C4-2B (cell line): Measurements from ENCODE around the gene ZFP42.

Experiments
- H3K27ac ChIP-seq: fragments of 450-650 bp; 2 replicates; pipeline ENCODE4 v1.5.1; 2017
- ZFX ChIP-seq: fragments of 450-650 bp; IDR thresholded peaks from 2 replicates; pipeline ENCODE4 v1.6.1; 2017
- TF ChIP-seq, protein P1 (sequence below): fragments of 450-650 bp; conservative IDR thresholded peaks from 2 replicates; pipeline ENCODE4 v1.5.1; 2017; ENCODE audit warnings: mild to moderate bottlenecking

Gene ZFP42

GRCh38 chr4:188023682-188024081, 28.1 kb downstream of the ZFP42 start:
- no peak overlapping the region for H3K27ac ChIP-seq
- TF ChIP-seq, protein P1, sequence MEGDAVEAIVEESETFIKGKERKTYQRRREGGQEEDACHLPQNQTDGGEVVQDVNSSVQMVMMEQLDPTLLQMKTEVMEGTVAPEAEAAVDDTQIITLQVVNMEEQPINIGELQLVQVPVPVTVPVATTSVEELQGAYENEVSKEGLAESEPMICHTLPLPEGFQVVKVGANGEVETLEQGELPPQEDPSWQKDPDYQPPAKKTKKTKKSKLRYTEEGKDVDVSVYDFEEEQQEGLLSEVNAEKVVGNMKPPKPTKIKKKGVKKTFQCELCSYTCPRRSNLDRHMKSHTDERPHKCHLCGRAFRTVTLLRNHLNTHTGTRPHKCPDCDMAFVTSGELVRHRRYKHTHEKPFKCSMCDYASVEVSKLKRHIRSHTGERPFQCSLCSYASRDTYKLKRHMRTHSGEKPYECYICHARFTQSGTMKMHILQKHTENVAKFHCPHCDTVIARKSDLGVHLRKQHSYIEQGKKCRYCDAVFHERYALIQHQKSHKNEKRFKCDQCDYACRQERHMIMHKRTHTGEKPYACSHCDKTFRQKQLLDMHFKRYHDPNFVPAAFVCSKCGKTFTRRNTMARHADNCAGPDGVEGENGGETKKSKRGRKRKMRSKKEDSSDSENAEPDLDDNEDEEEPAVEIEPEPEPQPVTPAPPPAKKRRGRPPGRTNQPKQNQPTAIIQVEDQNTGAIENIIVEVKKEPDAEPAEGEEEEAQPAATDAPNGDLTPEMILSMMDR = no peak
- no peak for TF ChIP-seq ZFX

GRCh38 chr4:188025476-188025875, 29.9 kb downstream of the ZFP42 start:
- TF ChIP-seq ZFX = no peak
- TF ChIP-seq, protein P1 = no peak
- no peak overlapping the region for H3K27ac ChIP-seq

DNA sequence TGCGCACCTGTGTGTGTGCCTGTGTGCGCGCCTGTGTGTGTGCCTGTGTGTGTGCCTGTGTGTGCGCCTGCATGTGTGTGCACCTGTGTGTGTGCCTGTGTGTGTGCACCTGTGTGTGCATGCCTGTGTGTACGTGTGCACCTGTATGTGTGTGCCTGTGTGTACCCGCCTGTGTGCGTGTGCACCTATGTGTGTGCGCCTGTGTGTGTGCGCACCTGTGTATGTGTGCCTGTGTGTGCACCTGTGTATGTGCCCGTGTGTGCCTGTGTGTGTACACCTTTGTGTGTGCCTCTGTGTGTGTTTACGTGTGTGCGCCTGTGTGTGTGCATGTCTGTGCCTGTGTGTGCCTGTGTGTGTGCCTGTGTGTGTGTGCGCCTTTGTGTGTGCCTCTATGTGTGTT, 33.5 kb downstream of the ZFP42 start:
- TF ChIP-seq, protein P1 = no peak
- TF ChIP-seq ZFX = no peak
- no peak overlapping the region for H3K27ac ChIP-seq

DNA sequence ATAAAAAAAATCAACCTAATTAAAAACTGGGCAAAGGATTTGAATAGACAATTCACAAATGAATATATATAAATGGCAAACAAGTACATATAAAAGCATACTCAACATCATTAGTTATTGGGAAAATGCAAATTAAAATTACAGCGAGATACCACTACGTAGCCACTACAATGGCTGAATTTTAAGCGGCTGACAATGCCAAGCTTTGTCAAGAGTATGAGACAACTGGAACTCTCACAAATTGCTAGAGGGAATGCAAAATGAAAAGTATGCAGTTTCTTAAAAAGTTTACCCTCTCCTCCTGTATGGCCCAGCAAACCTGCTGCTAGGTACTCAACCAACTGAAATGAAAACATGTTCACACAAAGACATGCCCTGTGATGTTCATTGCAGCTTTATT, 34.8 kb downstream of the ZFP42 start:
- TF ChIP-seq, protein P1 = no peak
- TF ChIP-seq ZFX = no peak
- H3K27ac ChIP-seq = no peak overlapping the region

GRCh38 chr4:188031751-188032150, 36.2 kb downstream of the ZFP42 start:
- no peak overlapping the region for H3K27ac ChIP-seq
- no peak for TF ChIP-seq ZFX
- TF ChIP-seq, protein P1 = no peak

DNA sequence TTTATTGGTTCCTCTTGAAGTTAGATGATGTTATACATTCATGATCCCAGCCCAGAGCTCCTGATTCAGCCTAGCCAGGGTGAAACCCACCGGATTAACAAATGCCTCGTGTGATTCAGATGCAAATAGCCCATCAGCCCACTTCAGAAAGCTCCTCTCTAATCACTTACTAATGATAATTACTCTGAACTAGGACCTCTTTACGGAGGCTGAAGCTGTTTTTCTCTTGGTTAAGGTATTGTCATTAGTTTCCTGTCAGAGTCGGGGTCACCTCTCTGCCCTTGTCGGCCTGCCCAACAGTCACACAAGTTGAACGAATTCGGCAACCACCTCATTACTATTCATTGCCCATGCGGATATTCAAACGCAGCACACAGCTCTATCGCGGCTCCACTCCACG, 36.6 kb downstream of the ZFP42 start:
- no peak for TF ChIP-seq ZFX
- TF ChIP-seq, protein P1 = no peak
- H3K27ac ChIP-seq = no peak overlapping the region

DNA sequence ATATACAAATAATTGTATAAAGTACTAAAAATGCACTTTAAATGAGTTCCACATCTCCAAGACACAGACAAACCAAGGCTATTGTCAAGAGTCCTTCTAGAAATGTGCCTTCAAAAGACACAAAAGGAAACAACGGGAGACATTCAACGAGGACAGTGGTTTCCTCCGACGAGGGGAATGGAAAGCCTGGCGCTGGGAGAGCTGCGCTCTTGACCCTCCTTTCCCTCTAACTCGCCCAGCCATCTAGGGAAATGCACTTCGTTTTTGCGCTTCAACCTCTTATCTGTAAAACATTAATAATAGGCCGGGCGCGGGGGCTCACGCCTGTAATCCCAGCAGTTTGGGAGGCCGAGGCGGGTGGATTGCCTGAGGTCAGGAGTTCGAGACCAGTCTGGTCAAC, 37.0 kb downstream of the ZFP42 start:
- no peak overlapping the region for H3K27ac ChIP-seq
- TF ChIP-seq, protein P1 = no peak
- TF ChIP-seq ZFX = no peak
